GM10266 (cell line): ENCODE results near the gene DNAJC21.
A peak's percentile ranks its signal among the peaks of the same experiment; 100 is the strongest.
"Not testable (repeated sequence)": the region's sequence is repeated elsewhere in the genome, so short reads cannot be mapped to it uniquely, and the experiment has no call there.

Experiments
- DNase-seq: peaks from one replicate; pipeline ENCODE4 v3.0.0; 2012; ENCODE audit errors: extremely low spot score
- TF ChIP-seq, protein P1 (sequence below): IDR thresholded peaks from 2 replicates; pipeline ENCODE4 v1.5.1; 2012; ENCODE audit warnings: mild to moderate bottlenecking, low read depth; ENCODE audit not compliant: control insufficient read depth, insufficient read depth; ENCODE audit errors: missing control alignments

DNAJC21 gene

DNA sequence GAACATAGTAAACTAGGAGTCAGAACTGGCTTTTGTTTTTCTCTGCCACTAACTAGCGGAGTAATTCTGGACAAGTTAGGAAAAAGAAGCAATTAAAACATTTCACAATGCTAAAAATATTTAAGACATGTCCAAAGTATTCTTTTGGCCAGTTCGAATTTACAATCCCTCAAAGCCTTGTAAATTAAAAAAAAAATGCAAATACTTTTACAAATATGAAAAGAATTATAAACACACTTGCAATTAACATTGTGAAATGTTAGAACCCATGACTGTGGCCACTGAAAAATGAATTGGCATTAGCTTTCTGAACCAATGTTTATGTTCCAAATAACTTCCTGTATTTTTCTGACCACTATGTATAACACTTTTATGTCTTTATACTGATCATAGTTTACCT lies 16.3 kb upstream of the DNAJC21 start:
- no peak for DNase-seq
- TF ChIP-seq, protein P1, sequence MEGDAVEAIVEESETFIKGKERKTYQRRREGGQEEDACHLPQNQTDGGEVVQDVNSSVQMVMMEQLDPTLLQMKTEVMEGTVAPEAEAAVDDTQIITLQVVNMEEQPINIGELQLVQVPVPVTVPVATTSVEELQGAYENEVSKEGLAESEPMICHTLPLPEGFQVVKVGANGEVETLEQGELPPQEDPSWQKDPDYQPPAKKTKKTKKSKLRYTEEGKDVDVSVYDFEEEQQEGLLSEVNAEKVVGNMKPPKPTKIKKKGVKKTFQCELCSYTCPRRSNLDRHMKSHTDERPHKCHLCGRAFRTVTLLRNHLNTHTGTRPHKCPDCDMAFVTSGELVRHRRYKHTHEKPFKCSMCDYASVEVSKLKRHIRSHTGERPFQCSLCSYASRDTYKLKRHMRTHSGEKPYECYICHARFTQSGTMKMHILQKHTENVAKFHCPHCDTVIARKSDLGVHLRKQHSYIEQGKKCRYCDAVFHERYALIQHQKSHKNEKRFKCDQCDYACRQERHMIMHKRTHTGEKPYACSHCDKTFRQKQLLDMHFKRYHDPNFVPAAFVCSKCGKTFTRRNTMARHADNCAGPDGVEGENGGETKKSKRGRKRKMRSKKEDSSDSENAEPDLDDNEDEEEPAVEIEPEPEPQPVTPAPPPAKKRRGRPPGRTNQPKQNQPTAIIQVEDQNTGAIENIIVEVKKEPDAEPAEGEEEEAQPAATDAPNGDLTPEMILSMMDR: no peak

DNA sequence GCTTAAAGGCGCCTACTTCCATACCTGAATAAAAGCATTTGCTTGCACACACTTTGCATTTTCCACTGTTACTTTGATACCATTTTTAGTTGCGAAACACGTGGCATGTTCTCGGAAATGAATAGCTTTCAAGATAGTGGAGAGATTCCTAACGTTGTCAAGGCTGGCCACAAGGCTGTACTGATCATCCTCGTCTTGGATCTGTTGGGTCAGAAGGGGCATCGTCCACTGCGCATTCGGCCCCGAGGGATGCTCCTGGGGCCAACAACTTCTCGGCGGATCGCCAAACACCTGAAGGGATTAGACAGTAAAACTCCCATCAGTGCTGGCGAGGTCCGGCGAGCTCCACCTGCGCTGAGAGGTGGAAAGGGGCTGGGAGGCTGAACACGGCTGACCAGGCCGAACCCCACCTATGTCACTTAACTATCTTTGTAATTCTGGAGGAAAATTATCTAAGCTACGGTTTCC lies 14.7 kb upstream of the DNAJC21 start:
- DNase-seq: no peak
- TF ChIP-seq, protein P1: no peak

DNA sequence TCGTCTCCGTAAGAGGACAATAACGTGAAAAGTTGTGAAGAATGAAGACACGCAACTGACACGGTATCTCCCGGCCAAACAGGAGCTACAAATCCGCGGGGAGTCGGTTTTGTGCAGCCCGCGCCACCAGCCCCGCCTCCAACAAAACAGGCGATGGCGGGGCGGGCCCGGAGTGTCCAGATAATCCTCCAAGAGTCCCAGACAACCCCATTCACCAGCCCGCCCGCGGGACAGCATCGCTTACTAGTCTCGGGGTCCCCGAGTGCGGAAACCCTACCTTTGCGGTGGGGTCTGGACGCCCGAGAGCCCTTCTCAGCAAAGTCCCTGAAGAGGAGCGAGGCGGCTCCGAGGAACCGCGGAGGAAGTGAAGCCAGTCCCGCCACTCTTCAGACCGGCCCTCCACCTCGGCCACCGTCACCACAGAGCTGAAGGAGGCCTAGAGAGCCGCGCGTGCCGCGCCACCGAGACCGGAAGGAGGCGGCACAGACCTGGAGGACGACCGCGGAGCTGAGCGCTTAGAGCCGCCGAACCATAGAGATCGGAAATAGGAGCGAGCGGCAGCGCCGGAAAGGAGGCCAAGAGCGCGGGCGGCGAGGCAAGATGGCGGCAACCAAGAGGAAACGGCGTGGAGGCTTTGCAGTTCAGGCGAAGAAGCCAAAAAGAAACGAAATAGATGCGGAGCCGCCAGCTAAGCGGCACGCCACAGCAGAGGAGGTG lies 14.1 kb upstream of the DNAJC21 start, which contains the start of the genes BRIX1 and RAD1:
Gene BRIX1 (plus strand): TSS at position 573 of the 717 bp plus-strand sequence. CDS start 28 bp downstream, at position 601.
Gene RAD1 (minus strand): TSS at position 366 of the 717 bp plus-strand sequence. CDS start 612 bp downstream, outside the sequence.
- DNase-seq: peak; percentile 83
- TF ChIP-seq, protein P1: peak; percentile 35

DNA sequence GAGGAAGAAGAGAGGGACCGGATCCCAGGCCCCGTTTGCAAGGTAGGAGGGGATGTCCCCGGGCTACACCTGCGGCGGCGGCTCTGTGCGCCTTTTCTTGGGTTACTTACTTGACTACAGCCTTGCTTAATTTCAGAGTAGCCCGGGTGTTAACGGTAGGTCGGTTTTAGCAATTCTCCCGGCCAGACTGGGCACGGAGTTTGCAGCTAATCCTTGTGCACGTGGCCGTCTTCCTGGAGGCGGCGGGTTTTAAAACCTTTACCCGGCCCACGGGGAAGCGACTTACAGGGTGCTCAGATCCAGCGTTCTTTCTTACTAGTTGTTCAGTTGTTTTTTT lies 13.5 kb upstream of the DNAJC21 start:
- TF ChIP-seq, protein P1: no peak
- no peak for DNase-seq

DNA sequence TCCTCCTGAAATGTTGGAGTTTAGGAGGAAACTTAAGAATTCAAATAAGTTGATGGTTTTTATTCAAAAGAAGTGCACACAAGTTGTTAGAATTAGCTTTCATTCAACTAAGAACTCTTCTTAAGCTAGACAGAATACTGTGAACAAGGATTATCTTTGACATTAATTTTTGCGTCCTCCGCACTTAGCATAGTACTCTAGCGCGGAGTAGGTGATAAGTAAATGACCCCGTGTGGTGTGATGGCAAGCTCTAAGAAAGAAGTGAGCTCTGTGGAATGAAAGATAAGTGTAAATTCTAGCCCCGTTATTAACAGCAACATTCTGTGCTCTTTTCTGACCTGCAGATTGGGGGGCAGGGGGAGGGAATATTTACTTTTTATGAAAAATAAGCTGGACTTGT lies 12.8 kb upstream of the DNAJC21 start:
- DNase-seq: no peak
- TF ChIP-seq, protein P1: no peak

DNA sequence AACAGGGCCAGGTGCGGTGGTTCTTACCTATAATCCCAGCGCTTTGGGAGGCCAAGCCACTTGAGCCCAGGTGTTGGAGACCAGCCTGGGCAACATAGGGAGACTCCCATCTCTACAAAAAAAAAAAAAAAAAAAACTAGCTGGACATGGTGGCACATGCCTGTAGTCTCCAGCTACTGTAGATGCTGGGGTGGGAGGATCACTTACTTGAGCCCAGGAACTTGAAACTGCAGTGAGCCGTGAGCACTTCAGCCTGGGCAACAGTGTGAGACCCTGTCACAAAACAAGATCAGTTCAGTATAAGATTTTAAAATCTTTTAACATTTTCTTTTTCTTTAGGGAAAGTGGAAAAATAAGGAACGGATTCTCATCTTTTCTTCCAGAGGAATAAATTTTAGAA lies 11.3 kb upstream of the DNAJC21 start:
- TF ChIP-seq, protein P1: no peak
- no peak for DNase-seq

DNA sequence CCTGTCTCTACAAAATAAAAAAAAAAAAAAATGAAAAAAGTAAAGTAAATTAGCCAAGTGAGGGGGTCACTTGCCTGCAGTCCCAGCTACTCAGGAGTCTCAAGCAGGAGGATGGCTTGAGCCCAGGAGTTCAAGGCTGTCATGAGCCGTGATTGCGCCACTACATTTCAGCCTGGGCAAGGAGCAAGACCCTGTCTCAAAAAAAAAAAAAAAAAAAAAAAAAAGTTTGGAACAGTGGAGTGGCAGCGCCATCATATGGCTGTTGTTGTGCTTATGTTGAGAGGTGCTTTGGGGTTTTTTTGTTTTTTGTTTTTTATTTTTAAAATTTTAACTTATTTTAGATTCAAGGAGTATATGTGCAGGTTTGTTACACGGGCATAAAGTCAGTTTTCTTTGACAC lies 10.3 kb upstream of the DNAJC21 start:
- TF ChIP-seq, protein P1: no peak
- no peak for DNase-seq

DNA sequence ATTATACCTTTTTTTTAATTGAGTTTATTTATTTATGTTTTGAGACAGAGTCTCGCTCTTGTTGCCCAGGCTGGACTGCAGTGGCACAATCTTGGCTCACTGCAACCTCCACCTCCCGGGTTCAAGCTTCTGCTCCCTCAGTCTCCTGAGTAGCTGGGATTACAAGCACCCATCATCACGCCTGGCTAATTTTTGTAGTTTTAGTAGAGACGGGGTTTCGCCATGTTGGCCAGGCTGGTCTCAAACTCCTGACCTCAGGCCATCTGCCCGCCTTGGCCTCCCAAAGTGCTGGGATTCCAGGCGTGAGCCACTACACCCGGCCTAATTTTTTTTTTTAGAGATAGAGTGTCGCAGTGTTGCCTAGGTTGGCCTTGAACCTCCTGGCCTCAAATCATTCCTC lies 6.1 kb upstream of the DNAJC21 start:
- not testable (repeated sequence) for DNase-seq
